Mammary microvascular endothelial cell (primary cell): ENCODE measurements around the gene PCSK7. TPM values are rescaled to one million over a fixed set of nuclear protein-coding genes. Genes with fewer than 3 reads are reported as not detected.

Source experiments
- total RNA-seq: library from RNA; depleted of rRNA; stranded (reverse); fragments of >200 nt; gene quantifications from 2 replicates; pipeline ENCODE4 v1.2.3, GENCODE V29; 2015

The PCSK7 gene, protein sequence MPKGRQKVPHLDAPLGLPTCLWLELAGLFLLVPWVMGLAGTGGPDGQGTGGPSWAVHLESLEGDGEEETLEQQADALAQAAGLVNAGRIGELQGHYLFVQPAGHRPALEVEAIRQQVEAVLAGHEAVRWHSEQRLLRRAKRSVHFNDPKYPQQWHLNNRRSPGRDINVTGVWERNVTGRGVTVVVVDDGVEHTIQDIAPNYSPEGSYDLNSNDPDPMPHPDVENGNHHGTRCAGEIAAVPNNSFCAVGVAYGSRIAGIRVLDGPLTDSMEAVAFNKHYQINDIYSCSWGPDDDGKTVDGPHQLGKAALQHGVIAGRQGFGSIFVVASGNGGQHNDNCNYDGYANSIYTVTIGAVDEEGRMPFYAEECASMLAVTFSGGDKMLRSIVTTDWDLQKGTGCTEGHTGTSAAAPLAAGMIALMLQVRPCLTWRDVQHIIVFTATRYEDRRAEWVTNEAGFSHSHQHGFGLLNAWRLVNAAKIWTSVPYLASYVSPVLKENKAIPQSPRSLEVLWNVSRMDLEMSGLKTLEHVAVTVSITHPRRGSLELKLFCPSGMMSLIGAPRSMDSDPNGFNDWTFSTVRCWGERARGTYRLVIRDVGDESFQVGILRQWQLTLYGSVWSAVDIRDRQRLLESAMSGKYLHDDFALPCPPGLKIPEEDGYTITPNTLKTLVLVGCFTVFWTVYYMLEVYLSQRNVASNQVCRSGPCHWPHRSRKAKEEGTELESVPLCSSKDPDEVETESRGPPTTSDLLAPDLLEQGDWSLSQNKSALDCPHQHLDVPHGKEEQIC
- total RNA-seq = 48.4 and 57.8 TPM in 2 replicates

DNA sequence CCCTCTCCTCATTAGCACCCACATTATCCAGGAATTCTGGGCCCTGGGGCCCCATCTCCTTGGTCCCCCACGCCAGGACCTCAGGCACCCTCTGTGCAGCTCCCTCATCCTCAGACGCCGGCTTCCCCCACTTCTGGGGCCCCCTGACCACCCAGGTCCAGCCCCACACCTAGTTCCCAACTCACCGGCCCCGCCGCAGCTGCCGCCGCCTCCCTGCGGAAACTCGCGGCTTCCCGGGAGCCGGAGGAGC, at the start of gene PCSK7:
Gene PCSK7, minus strand, starts transcription at position 232 of the 250 bp plus-strand sequence. CDS start 2,229 bp downstream, outside the sequence.

DNA sequence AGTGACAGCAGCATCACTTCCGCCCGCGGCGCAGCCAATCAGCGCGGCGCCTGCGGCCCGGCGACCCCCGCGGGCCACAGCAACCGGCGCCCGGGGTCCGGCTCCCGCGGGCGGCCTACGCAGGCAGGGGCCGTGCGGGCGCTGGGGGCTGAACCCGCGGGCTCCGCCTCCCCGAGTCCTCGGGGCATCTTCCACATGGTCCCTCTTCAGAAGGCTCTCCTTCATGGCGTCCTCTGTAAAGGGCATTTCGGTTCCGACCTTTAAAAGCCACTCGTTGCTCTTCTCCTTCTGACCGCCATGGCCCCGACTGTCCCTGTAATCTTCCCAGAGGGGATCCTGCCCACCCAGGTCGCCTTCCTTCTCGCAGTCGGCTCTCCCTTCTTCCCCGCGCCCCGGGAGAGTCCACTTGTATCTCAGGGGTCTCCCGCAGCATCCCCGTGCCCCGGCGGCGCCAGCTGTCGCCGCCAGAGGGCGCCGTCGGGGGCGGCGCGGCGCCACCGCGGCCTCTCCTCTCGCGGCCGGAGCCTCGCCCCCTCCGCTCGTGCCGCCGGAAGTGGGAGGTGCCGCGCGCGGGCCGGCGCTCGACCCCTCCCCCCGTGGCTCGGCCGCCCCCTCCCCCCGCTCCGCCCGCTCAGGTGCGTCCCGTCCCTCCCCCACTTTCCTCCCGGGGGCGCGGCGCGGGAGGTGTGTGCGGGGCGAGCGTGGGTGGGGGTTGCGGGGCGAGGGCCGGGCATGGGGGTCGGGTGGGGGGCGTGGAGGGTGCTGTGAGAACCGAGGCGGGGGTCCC, 412 bp upstream of the PCSK7 start, which contains the start of gene RNF214:
Gene RNF214, plus strand, starts transcription at position 580 of the 787 bp plus-strand sequence. CDS start 1,602 bp downstream, outside the sequence.

DNA sequence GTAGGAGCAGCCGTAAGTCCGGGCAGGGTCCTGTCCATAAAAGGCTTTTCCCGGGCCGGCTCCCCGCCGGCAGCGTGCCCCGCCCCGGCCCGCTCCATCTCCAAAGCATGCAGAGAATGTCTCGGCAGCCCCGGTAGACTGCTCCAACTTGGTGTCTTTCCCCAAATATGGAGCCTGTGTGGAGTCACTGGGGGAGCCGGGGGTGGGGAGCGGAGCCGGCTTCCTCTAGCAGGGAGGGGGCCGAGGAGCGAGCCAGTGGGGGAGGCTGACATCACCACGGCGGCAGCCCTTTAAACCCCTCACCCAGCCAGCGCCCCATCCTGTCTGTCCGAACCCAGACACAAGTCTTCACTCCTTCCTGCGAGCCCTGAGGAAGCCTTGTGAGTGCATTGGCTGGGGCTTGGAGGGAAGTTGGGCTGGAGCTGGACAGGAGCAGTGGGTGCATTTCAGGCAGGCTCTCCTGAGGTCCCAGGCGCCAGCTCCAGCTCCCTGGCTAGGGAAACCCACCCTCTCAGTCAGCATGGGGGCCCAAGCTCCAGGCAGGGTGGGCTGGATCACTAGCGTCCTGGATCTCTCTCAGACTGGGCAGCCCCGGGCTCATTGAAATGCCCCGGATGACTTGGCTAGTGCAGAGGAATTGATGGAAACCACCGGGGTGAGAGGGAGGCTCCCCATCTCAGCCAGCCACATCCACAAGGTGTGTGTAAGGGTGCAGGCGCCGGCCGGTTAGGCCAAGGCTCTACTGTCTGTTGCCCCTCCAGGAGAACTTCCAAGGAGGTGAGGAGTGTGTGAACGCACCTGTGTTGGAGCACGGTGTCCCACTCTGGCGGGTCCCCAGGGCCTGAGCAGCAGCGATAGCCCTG, 32.6 kb downstream of the PCSK7 start, which contains the start of gene TAGLN:
Gene TAGLN, plus strand, starts transcription at position 318 of the 863 bp plus-strand sequence. CDS start 3,644 bp downstream, outside the sequence.

GRCh38 chr11:117178210-117179034, 53.5 kb downstream of the PCSK7 start, which contains the start of gene SIDT2:
TSS of gene SIDT2 (plus strand) at chr11:117178743. CDS start at chr11:117179264, 521 bp downstream.

Other genes starting within 250 kb of the PCSK7 start
- gene SIK3, start 133.6 kb downstream of the PCSK7 start, total RNA-seq = 8.1 and 10.9 TPM in 2 replicates
- gene PAFAH1B2, start 87.8 kb downstream of the PCSK7 start, total RNA-seq = 102 and 104 TPM in 2 replicates
- 10.1 and 11.0 TPM in 2 replicates for gene SIDT2, start 53.3 kb downstream of the PCSK7 start, total RNA-seq
- 58.5 and 66.9 TPM in 2 replicates for gene TAGLN, start 32.7 kb downstream of the PCSK7 start, total RNA-seq
- 5.5 and 7.7 TPM in 2 replicates for gene RNF214, start 598 bp upstream of the PCSK7 start, total RNA-seq
- gene BACE1-AS, start 59.3 kb upstream of the PCSK7 start, total RNA-seq = 0.89 and 2.1 TPM in 2 replicates
- 15.7 and 17.4 TPM in 2 replicates for gene BACE1, start 84.2 kb upstream of the PCSK7 start, total RNA-seq
- 23.8 and 26.2 TPM in 2 replicates for gene CEP164, start 95.8 kb upstream of the PCSK7 start, total RNA-seq